Subcutaneous adipose tissue (tissue), 4 donors: Measurements from ENCODE around the gene TMEM223. TPM values are rescaled to one million over a fixed set of nuclear protein-coding genes. Genes with fewer than 3 reads are reported as not detected.

ENCODE experiments used
- total RNA-seq, 4 donors: library from RNA; depleted of rRNA; stranded (reverse); fragments of >200 nt; gene quantifications; one replicate each; pipeline ENCODE4 v1.1.0, GENCODE V29; 2016
- TF ChIP-seq, protein P1 (sequence below): fragments of 450-650 bp; IDR thresholded peaks from one replicate; pipeline ENCODE4 v1.5.1; 2016; ENCODE audit warnings: low read depth, mild to moderate bottlenecking, control low read depth, antibody characterized with exemption, moderate library complexity

TMEM223 gene
- total RNA-seq, 4 donors from 2014 or later = 14.5 to 22.6 (median 19.3) TPM

DNA sequence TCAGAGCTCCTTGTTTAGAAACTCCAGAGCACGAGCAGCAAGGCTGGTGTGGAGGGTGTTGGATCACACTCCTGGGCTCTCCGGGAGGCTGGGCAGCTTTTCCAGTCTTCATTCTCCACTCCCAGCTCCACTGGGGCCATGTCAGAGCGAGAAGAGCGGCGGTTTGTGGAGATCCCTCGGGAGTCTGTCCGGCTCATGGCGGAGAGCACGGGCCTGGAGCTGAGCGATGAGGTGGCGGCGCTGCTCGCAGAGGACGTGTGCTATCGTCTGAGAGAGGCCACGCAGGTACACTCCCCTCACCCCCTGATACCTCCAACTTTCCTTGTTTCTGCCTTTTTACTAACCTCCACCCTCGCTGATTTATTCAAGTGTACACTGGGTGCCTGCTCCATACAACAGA lies 16.2 kb downstream of the TMEM223 start:
- TF ChIP-seq, protein P1, sequence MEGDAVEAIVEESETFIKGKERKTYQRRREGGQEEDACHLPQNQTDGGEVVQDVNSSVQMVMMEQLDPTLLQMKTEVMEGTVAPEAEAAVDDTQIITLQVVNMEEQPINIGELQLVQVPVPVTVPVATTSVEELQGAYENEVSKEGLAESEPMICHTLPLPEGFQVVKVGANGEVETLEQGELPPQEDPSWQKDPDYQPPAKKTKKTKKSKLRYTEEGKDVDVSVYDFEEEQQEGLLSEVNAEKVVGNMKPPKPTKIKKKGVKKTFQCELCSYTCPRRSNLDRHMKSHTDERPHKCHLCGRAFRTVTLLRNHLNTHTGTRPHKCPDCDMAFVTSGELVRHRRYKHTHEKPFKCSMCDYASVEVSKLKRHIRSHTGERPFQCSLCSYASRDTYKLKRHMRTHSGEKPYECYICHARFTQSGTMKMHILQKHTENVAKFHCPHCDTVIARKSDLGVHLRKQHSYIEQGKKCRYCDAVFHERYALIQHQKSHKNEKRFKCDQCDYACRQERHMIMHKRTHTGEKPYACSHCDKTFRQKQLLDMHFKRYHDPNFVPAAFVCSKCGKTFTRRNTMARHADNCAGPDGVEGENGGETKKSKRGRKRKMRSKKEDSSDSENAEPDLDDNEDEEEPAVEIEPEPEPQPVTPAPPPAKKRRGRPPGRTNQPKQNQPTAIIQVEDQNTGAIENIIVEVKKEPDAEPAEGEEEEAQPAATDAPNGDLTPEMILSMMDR = no peak

- TF ChIP-seq, protein P1 = no peak
Measured at GRCh38 chr11:62774407-62774806, 17.4 kb downstream of the TMEM223 start.

DNA sequence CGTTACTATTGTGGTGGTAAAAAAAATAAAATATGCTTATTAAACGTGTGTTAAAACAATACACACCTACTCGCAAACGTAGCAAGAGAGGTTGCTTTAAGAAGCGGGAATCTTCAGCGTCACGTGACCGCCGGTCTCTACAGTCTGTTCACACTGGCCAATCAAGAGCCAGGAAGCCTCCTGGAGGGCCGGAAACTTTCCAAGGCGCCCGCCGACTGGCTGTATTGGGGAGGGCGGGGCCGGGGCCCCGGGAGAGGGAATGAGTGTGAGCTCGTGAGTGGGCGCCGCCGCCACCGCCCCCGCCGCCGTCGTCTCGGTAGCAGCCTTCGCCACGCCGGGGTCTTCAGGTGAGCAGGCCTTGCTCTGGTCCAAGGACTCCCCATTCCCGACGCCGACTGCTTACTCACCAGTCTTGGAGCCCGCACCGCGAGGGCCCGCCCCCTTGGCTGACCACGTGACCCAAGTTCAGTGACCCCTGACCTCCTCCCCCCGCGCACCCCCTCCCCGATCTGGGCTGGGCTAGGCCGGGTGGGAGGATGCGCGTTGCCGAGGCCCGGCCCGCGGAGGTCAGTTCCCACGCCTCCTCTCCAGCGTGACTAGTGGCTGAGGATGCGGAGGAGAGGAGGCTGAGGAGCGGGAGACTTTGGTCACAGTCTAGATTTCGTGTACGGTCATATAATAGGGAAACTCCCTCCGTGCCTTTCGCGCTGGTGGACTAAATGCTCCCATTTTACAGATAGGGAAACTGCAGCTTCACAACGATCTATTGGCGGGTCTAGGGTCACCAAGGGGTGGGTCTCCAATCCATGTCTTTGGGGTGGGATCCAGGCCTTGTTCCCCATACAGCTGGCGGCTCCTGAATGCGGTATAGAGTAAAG lies 20.4 kb downstream of the TMEM223 start, which contains the start of gene TAF6L:
Gene TAF6L, plus strand, starts transcription at position 253 of the 878 bp plus-strand sequence. CDS start 4,388 bp downstream, outside the sequence.
- TF ChIP-seq, protein P1 = no peak

GRCh38 chr11:62770778-62771143 lies 21.0 kb downstream of the TMEM223 start:
- TF ChIP-seq, protein P1 = no peak

DNA sequence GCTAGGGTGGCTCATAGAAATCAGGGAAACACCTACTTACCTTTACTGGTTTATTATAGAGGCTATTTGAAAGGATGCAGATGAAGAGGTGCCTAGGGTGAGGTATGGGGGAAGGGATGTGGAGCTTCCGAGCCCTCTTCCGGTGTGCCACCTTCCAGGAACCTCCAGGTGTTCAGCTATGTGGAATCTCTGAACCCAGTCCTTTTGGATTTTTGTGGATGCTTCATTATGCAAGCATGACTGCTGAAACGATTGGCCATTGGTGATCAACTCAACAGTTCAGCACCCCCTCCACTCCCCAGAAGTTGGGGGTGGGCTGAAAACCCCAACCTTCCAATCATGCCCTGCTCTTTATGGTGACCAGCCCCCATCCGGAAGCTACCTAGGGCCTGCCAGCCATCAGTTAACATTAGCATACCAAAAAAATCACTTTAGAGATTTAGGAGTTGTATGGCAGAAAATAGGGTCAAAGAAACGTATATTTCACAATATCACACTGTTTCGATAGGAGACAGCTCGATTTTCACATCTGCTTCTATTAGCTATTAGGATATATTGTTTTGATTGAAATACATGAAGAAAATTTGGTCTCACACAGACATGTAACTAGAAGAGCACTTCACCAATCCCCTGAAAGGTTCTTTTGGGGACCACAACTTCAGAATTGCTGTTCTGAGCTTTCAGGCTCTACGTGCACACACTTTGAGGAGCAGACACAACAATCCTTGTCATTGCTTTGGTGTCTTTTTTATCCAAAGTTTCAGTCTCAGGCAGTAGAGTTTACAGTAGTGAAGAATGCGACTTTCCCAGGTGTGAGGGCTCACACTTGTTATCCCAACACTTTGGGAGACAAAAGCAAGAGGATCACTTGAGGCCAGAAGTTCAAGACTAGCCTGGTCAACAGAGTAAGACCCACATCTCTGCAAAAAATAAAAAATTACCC lies 33.7 kb downstream of the TMEM223 start:
- TF ChIP-seq, protein P1 = no peak

GRCh38 chr11:62755086-62755615 lies 36.7 kb downstream of the TMEM223 start:
- TF ChIP-seq, protein P1 = no peak
